Epithelial cell of umbilical artery (primary cell): ENCODE data around the gene TTLL8. TPM values are rescaled to one million over a fixed set of nuclear protein-coding genes. Genes with fewer than 3 reads are reported as not detected.

Source experiments
- total RNA-seq: library from RNA; depleted of rRNA; stranded (reverse); fragments of >200 nt; gene quantifications from 2 replicates; pipeline ENCODE4 v1.2.3, GENCODE V29; 2014

TTLL8 gene
- total RNA-seq, result not detected in 2 replicates

GRCh38 chr22:50058061-50058905, at the start of gene TTLL8:
TSS of gene TTLL8 (minus strand) at chr22:50058298.

GRCh38 chr22:50089682-50090411, 31.7 kb upstream of the TTLL8 start, which contains the start of gene MOV10L1:
TSS of gene MOV10L1 (plus strand) at chr22:50090006. CDS start at chr22:50090089, 83 bp downstream.

GRCh38 chr22:50085211-50085972, 27.3 kb upstream of the TTLL8 start, which contains the start of gene MLC1:
TSS of gene MLC1 (minus strand) at chr22:50085426. CDS start at chr22:50084902, 524 bp downstream.

GRCh38 chr22:50012211-50013181, 45.6 kb downstream of the TTLL8 start, which contains the start of gene IL17REL:
TSS of gene IL17REL (minus strand) at chr22:50012765. CDS start at chr22:50012646, 119 bp downstream.

Other genes with a start within 250 kb of the TTLL8 start
- 21.4 and 27.5 TPM in 2 replicates for gene BRD1, start 230.4 kb downstream of the TTLL8 start, total RNA-seq
- 12.0 and 13.6 TPM in 2 replicates for gene ZBED4, start 204.5 kb downstream of the TTLL8 start, total RNA-seq
- gene ALG12, start 139.9 kb downstream of the TTLL8 start, total RNA-seq, result 17.9 and 18.7 TPM in 2 replicates
- gene CRELD2, start 139.7 kb downstream of the TTLL8 start, total RNA-seq, result 77.2 and 81.5 TPM in 2 replicates
- 129 and 130 TPM in 2 replicates for gene PIM3, start 97.5 kb downstream of the TTLL8 start, total RNA-seq
- gene IL17REL, start 45.5 kb downstream of the TTLL8 start, total RNA-seq, result 0.15 TPM in 1 of 2 replicates, not detected in the other
- not detected in 2 replicates for gene MLC1, start 27.1 kb upstream of the TTLL8 start, total RNA-seq
- 14.9 and 15.2 TPM in 2 replicates for gene MOV10L1, start 31.7 kb upstream of the TTLL8 start, total RNA-seq
- gene PANX2, start 112.4 kb upstream of the TTLL8 start, total RNA-seq, result 0.15 and 0.65 TPM in 2 replicates
- 26.9 and 36.7 TPM in 2 replicates for gene TRABD, start 127.6 kb upstream of the TTLL8 start, total RNA-seq
- gene SELENOO, start 142.7 kb upstream of the TTLL8 start, total RNA-seq, result 22.1 and 29.2 TPM in 2 replicates
- gene TUBGCP6, start 186.7 kb upstream of the TTLL8 start, total RNA-seq, result 25.0 and 26.1 TPM in 2 replicates
- 20.5 and 20.7 TPM in 2 replicates for gene HDAC10, start 193.0 kb upstream of the TTLL8 start, total RNA-seq
- gene MAPK12, start 203.4 kb upstream of the TTLL8 start, total RNA-seq, result 50.7 and 59.1 TPM in 2 replicates
- gene MAPK11, start 212.1 kb upstream of the TTLL8 start, total RNA-seq, result 10.5 and 17.9 TPM in 2 replicates
- gene PLXNB2, start 249.3 kb upstream of the TTLL8 start, total RNA-seq, result 44.5 and 45.5 TPM in 2 replicates